Measurements from ENCODE around the gene RPTOR.
A peak's percentile ranks its signal among the peaks of the same experiment; 100 is the strongest.

Gene RPTOR

DNA sequence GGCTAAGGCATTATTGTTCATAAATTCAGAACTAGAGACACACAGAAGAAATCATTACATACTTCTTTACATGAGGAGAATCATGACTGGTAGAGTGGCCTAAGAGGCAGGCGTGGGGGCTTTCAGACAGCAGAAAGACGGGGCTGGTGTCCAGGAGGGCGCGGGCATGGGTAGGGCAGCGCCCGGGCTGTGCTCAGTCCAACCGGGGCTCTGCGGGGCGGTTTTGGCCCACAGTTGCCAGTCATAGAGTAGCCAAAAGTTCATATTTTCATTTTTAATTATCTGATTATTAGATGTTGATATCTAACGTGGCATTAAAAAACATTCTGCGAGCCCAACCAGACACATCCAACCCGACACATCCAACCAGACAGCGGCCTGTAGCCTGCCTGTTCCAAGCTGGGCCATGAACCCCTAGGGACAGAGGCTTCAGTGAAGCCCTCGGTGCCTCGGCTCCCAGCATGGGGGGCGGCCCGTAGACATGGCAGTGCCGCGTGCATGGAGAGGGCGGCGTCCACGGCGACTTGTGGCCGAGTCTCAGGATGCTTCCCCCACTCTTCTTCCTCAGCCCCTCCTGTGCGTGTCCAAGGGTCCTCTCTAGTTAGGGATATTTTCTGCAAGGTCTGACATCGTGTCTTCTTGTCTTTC lies 284.7 kb downstream of the RPTOR start:
- DNase-seq (ENCODE audit: low read depth, low spot score), result no peak

DNA sequence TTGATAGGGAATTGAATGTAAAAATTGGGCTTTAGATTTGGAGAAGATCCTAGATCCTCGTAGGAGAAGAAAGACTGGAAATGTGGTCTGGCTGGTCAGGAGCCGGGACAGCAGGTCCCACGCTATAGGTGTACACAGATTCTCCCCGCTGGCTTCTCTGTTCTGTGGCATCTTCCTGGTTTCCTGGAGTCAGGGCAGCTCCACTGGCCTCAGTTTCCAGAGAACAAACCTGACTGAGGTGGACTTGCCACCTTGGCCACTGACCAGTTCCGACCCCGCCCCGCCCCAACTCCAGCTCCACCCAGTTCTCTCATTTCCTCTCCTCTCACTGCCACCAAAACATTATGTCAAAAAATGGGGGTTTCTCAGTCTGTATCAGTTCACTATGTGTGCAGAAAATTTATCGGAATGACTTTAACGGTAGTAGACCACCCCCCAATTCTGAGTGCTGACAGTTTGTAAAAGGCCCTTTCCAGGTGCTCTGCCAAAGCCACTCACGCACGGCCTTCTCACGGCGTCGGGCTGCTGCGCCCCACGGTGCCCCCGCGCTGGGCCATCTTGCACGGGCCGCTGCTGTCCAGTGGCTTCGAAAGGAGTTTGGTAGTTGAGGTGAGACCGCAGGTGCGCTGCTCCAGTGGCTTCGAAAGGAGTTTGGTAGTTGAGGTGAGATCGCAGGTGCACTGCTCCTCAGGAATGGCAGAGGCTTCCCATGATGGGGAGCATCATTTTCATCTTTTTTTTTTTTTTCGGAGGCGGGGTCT lies 285.6 kb downstream of the RPTOR start:
- DNase-seq (ENCODE audit: low read depth, low spot score), result no peak

DNA sequence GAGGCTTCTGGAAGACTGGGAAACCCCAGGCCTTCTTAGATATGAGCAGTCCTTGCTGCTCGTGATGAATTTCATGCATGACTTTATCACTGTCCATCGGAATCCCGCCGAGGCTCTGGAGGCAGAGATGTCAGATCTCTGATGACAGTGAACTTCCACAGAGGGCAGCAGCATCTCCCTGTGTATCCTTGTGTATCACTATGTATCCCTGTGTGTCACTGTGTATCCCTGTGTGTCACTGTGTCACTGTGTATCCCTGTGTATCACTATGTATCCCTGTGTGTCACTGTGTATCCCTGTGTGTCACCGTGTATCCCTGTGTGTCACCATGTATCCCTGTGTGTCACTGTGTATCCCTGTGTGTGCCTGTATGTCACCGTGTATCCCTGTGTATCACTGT lies 286.9 kb downstream of the RPTOR start:
- no peak for DNase-seq (ENCODE audit: low read depth, low spot score)

DNA sequence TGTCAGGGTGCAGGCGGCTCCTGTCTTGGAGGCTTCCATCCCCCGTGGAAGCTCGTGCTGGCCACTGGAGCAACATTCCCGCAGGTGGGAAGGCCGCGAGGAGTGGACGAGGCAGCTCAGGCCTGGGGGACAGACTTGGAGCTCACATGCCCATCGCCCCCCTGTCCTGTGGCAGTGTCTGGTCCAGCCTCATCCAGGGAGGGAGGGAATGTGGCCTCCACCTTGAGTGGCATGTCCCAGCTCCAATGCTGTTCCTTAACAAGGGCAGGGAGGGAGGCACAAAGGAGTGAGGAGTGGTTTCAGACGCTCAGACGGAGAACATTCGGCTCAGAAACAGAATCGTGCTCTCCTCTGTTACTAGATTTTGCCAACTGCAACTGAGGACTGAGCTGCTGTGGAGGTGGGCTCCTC lies 287.6 kb downstream of the RPTOR start:
- DNase-seq (ENCODE audit: low read depth, low spot score), result no peak

DNA sequence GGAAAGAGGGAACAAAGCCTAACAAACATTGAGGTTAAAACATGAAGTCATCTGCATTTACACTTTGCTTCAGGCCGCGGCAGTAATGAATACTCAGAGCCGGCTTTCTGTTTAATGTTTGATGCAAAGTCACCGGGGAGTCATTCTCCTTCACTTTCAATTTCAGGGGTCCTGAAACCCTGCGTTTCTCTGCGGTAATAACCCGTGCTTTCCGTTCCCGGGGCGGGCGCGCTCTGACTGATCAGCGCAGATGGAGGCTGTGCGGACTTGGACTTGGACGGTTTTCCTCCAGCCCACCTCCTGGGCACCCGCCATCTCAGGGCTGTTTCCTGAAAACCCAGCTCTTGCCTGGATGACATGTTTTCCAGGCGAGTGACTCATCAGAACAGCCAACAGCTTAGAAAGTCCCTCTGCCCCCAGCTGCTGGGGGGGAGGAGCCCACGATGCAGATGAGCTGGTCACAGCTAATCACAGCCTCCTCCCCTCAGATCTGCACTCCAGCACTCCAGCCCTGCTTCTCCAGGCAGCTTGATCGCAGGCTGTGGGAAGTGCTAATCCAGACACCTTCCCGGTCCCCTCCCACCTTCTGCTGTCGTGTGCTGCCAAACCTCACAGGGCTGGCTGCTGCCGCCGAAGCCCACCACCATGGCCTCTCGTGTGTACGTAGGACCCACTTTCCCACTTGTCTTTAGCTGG lies 288.4 kb downstream of the RPTOR start:
- peak; percentile 94 for DNase-seq (ENCODE audit: low read depth, low spot score)

DNA sequence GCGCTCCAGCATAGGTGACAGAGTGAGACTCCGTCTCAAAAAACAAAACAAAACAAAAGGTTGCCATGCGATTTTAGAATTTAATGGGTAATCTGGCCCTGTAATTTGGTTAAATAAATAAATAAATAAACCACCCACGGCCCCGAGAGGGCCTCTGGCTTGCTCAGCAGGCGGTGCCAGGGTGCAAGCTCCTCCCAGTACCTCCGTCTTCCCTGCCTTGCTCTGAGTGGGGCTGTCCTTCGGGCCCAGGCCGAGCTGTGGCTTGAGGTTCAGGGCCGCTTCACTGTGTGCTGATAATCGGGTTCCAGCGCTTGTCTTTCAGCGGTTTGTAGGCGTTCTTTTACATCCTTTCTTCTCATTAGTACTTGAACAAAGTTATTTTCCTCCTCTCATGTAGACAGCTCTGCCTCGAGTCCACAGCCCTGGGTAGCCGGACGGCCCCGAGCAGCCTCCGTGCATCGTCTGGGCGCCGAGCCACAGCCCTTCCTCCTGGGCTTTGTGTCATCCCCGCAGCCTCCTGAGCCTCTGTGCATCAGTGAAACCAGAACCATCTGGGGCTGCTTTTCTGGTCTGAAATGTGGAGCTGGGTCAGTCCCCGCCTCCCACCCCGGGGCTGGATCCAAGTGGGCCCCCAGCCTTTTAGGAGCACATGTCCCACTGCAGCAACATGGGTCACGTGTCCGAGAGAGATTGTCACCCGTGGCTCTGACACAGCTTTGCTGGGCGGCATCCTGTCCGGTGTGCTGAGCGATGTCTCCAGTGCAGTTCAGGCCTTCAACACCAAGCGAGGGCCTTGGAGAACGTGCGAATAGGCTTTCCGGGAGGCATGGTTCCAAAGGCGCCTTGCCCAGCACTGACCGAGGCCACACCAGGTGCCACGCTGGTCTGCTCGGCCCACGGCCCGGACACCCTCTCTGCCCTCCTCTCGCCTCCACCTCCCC lies 289.6 kb downstream of the RPTOR start:
- DNase-seq (ENCODE audit: low read depth, low spot score), result no peak

DNA sequence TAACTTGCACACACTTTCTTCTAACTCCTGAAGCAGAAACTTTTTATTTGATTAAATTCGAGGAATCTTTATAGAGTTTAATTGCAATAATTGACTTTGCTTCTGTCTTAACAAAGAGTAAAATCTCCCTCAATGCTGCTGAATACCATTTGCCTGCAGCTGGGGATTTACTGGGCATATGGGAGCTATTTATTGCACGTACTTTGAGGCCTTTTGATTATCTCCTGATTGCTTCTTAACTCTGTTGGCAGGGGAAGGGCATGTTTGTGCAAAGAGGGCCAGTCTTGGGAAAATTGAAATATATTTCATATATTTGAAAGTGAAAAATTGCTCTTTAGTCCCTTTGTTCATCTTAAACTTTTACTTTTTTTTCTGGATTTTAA lies 290.2 kb downstream of the RPTOR start:
- DNase-seq (ENCODE audit: low read depth, low spot score), result no peak

DNA sequence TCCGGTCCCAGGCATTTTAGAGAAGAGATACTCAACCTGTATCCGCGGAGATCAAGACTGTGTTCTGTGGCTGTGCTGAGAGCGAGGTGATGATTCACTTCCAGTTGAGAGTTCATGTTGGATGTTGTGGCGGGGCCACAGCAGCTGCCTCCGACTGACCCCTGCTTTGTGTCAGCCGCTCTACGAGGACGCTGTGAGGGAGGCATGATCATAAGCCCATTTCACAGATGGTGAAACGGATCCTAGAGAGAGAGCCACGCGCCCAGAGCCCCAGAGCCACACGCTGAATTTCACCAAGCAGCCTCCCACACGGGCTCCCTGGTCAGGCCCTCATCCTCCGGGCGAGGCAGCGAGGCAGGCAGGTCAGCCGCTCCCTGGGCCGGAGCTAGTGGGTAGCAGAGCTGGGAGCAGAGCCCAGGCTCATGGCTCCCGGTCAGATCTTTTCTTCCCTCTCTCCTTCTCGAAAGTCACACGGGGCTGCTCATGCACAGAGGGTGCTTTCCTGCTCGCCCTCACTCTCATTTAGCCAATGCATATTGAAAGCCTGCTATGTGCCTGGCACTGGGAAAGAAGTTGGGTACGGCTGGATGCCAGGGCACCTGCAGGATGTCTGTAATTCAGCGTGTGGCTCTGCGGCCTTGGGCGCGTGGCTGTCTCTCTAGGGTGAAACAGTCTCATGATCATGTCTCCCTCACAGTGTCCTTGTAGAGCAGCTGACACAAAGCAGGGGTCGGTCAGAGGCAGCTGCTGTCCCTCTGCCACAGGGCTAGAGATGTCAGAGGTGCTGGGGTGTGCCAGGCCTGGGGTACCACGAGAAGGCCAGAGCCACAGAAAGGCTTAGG lies 291.4 kb downstream of the RPTOR start:
- no peak for DNase-seq (ENCODE audit: low read depth, low spot score)

DNA sequence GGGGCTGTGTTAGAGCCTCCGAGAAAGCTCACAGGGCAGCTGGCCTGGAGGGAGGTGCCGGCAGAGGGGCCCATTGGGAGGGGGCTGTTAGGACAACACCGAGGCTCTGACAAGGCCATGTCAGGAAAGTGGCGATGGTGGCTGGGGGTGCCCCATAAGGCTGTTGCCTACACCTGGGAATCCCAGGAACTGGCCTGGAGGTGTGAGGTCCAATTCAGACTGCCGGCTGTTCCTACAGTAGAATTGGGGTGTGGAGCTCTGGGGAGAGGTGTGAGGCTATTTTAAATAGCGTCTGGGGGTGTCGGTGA lies 292.0 kb downstream of the RPTOR start:
- no peak for DNase-seq (ENCODE audit: low read depth, low spot score)

DNA sequence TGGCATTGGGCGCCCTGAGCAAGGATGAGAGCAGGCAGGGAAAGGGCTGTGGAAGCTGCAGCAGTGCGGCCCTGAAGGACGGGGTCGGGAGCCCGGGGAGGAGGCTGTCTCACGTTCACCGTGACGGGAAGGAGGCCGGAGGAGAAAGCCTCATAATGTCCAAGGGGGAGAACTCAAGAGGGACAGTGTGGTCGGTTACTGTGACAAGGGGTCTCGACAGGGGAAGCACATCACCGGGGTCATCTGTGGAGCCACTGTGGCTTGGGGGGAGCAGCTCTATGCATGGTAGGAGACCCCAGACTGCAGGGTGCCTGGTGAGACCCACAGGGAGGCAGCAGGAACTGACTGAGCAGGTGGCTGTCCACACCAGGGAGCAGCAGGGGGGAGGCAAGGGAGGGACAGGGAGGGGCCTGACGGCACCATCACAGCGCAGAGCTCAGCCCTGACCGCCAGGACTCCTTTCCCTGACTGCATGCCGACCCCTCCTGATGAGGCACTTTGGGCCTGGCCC lies 292.4 kb downstream of the RPTOR start:
- no peak for DNase-seq (ENCODE audit: low read depth, low spot score)

DNA sequence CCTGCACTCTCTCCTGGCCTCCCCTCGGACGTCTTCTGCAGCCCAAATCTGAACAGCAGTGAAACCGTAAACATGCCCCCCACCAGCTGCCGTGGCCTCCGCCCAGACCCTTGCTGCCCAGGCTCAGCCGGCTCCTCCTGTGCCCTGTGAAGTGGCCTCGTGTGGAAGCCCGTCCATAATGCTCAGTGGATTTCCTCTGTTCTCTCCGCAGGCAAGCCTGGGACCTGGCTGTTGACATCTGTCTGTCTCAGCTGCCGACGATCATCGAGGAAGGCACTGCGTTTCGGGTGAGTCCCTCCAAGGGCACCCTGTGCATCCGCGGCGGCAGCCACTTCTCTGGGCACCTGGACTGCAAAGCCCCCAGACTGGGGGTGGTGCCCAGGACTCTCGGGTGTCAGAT lies 293.1 kb downstream of the RPTOR start:
- no peak for DNase-seq (ENCODE audit: low read depth, low spot score)

DNA sequence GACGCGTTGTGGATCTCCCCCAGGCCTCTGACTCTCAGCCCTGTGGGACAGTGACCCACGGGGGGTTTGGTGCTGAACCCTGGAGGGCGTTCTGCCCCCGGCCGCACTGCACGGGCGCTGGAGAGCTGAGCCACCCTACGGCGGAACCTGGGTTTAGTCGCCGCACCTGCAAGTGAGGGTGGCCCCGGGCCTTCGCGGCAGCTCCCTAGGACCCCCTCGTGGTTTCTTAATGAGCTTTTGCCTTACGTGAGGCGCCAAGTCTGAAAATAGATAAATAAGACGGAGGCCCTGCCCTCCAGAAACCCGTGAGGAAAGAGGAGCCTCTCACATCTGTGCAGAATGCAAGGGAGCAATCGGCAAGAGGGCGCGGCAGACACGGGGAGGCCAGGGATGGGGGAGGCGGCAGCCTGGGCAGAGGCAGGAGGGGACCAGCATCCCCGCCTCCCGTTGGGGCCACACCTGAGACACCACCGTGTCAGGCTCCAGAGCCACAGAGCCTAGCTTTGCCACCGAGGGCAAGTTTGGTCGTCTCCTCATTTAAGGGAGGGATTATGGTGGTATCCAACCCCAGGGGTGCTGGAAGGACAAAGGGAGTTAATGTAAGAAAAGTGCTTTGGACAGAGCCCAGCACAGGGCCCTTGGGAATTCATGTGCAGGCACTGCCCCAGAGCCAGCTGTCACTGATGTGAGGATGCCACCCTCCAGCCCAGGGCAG lies 293.8 kb downstream of the RPTOR start:
- DNase-seq (ENCODE audit: low read depth, low spot score), result no peak

DNA sequence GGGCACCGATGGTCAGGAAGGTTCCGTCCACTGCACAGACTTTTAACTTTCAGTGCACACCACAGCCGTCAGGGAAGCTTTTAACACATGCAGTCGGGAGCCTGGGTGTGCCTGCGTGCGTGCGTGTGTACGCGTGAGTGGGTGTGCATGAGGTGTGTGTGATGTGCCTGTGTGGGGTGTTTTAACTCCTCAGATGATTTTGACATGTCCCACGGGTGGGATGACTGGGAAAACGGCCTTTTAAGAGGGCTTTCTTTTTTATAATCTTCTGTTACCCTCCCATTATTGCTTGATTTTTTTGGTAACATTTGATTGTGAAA lies 294.3 kb downstream of the RPTOR start:
- DNase-seq (ENCODE audit: low read depth, low spot score), result no peak

DNA sequence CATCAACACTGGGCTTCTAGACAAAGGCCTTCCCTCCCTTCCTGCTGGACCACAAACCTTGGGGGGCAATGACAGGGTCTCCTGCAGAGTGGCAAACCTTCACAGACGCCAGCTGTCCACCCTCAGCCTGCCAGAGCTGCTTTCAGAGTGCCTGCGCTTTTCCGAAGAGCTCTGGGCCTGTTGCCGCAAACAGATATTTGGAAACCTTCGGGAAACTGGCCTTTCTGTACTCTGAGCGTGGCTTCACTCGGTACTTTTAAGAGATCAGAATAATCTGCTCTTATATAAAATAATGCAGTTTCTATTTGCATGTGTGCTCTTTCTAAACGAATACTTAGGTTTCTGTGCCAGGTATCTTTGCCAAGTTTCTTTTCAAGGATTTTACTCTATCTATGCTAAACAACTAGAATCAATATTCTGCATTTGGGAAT lies 294.9 kb downstream of the RPTOR start:
- no peak for DNase-seq (ENCODE audit: low read depth, low spot score)

DNA sequence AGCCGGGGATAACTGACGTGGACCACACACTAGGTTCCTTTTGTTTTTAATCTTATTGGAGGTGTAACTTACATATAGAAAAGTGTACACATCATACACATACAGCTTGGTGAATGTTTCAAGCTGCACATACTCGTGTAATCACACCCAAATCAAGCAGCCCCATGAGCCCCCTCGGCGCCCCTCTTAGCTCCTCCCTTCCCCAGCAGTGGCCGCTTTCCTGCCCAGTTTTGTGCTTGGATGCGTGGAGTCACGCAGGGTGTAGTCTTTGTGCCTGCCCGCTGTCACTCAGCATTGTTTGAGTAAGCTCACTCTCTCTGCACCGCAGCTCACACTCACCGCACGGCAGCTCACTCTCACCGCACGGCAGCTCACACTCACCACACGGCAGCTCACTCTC lies 295.3 kb downstream of the RPTOR start:
- no peak for DNase-seq (ENCODE audit: low read depth, low spot score)

DNA sequence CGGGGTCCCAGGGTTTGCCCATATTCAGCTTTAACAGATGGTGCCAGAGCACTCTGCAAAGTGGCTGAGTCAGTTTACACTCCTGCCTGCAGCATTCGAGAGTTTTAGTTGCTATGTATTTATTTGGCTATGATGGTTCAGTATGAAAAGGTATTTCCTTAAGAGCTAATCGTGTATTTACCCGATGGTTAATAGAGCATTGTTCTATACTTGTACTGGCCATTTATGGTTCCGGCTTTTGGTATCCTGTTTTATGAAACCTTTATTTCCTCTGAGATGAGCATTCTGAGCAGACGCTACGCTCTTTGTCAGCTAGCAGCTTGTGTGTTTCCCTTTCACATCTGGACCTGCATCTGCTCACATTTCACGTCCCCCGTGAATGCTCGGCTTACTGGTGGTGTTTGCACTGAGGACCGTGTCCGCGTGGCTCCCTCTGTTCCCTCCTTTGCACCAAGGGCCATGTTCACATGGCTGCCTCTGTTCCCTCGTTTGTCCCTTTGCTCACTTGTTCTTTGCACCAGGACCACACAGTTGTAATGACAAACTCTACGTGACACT lies 297.9 kb downstream of the RPTOR start:
- no peak for DNase-seq (ENCODE audit: low read depth, low spot score)

DNA sequence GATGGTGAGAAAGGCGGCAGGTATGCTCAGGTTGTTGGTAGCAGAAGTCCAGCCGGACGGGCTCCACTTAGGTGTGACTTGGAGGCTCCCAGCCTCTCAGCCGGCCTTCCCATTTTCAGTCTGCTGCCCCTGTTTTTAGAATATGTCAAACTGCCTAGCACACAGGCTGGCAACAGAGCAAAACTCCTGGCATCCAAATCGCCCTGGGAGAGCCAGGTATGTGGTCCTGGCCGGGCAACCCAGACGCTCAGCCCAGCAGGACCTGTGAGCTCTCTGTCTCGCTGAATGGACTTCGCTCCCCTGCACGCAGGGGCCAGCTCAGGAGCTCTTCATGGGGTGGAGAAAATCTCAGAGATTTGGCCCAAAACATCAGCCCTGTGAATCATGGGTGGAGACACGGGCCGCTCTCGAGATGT lies 299.1 kb downstream of the RPTOR start:
- DNase-seq (ENCODE audit: low read depth, low spot score), result no peak

DNA sequence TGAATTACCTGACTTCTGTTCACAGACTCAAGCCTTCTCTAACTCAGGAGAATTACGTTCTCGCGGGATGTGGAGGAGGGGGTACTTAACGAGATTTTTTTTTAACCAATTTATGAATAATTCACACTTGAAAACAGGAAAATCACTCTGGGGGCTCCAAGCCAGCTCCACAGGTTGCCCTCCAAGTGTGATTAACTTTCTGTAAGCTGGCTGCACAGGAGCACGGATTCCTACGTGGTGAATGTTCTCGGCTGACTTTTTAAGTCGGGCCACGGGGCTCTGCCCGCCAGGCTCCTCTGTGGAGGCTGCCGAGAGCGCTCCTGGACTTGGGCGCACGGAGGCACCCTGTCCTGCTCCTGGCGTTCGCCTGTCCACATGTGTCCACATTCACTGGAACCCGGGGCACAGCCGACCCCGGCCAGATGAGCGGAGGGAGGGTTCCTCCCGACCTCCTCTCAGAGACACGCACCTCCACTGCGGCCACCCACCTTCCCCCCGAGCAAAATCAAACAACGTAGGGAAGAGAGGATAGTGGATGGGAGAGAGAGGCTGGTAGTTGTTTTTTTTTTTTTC lies 299.9 kb downstream of the RPTOR start:
- DNase-seq (ENCODE audit: low read depth, low spot score), result no peak

DNA sequence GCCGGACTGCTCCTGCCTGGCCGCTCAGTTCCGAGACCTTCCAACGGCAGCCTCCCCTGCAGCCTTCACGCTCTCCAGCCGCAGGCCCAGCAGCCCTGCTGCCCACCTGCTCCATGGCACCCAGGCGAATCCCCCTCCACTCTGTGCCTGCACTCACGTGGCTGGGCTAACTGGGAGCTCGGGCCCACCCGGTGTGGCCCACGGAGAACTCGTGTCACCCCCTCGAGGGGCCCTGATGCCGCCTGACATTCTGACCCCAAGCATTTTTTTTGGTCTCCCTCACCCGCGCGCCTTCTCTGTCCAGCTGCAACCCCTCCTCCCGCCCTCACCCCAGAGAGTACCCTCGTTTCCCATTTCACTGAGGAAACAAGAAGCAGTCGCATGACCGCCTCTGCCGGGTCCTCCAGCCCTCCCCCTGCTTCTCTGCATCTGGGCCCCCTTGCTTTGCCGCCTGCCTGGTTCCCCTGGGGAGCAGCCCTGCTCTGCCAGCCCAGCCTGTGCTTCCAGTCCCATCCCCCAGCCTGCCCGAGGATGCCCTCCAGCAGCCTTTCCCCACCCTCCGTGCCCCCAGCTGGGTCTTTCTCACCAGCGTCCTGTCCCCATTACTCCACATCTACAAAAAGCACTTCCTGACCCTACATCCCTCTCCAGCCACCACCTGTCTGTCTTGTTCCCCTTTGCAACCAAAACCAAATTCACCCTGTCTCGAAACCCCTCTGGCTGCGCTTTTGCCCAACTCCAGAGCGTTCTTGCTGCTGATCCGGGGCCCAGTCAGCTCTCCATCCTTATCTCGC lies 300.6 kb downstream of the RPTOR start:
- DNase-seq (ENCODE audit: low read depth, low spot score), result no peak

Data from iPS DF 19.7 (cell line).